GM21528 (cell line): ENCODE results near the gene ELMOD3.
A peak's percentile ranks its signal among the peaks of the same experiment; 100 is the strongest.
"Not testable (repeated sequence)": the region's sequence is repeated elsewhere in the genome, so short reads cannot be mapped to it uniquely, and the experiment has no call there.

Experiments
- ATAC-seq: cut with Tn5 transposase; IDR thresholded peaks from one replicate; pipeline ENCODE4 v1.9.1; 2021; ENCODE audit warnings: mild to moderate bottlenecking, moderate library complexity; ENCODE audit not compliant: unreplicated experiment, low FRiP score

ELMOD3 gene

GRCh38 chr2:85437488-85438200 is 83.1 kb downstream of the ELMOD3 start:
- ATAC-seq = peak; percentile 77

GRCh38 chr2:85438201-85439024 is 83.8 kb downstream of the ELMOD3 start:
- ATAC-seq = no peak

- ATAC-seq = no peak
Measured at GRCh38 chr2:85439025-85439472, 84.5 kb downstream of the ELMOD3 start.

GRCh38 chr2:85439569-85439968 is 85.0 kb downstream of the ELMOD3 start:
- ATAC-seq = not testable (repeated sequence)

- no peak for ATAC-seq
Measured at GRCh38 chr2:85439986-85440385, 85.4 kb downstream of the ELMOD3 start.

- no peak for ATAC-seq
Measured at GRCh38 chr2:85440729-85441128, 86.2 kb downstream of the ELMOD3 start.
